ENCODE data around the gene NCOA7.
"Not testable (repeated sequence)": the region's sequence is repeated elsewhere in the genome, so short reads cannot be mapped to it uniquely, and the experiment has no call there.

NCOA7 gene

GRCh38 chr6:125844989-125845388, 54.2 kb downstream of the NCOA7 start:
- DNase-seq: no peak

- DNase-seq: no peak
These were observed 55.7 kb downstream of the NCOA7 start for GRCh38 chr6:125846292-125847024.

GRCh38 chr6:125848286-125848685, 57.5 kb downstream of the NCOA7 start:
- DNase-seq: not testable (repeated sequence)

- DNase-seq: no peak
These were observed 59.6 kb downstream of the NCOA7 start for GRCh38 chr6:125850361-125850760.

- DNase-seq: no peak
These were observed 61.8 kb downstream of the NCOA7 start for GRCh38 chr6:125852587-125852986.

GRCh38 chr6:125853168-125853567, 62.4 kb downstream of the NCOA7 start:
- no peak for DNase-seq

GRCh38 chr6:125853756-125854155, 63.0 kb downstream of the NCOA7 start:
- no peak for DNase-seq

- no peak for DNase-seq
These were observed 63.6 kb downstream of the NCOA7 start for GRCh38 chr6:125854355-125854754.

GRCh38 chr6:125855783-125856182, 65.0 kb downstream of the NCOA7 start:
- no peak for DNase-seq

- DNase-seq: no peak
These were observed 67.1 kb downstream of the NCOA7 start for GRCh38 chr6:125857846-125858245.

- DNase-seq: peak; percentile 3 to 4
These were observed 67.9 kb downstream of the NCOA7 start for GRCh38 chr6:125858427-125859320.

- no peak for DNase-seq
These were observed 69.0 kb downstream of the NCOA7 start for GRCh38 chr6:125859727-125860126.

- DNase-seq: no peak
These were observed 72.3 kb downstream of the NCOA7 start for GRCh38 chr6:125863023-125863422.

- no peak for DNase-seq
These were observed 74.3 kb downstream of the NCOA7 start for GRCh38 chr6:125865015-125865414.

- DNase-seq: no peak
These were observed 75.7 kb downstream of the NCOA7 start for GRCh38 chr6:125866433-125866832.

- DNase-seq: no peak
These were observed 76.8 kb downstream of the NCOA7 start for GRCh38 chr6:125867483-125867942.

GRCh38 chr6:125868252-125868651, 77.5 kb downstream of the NCOA7 start:
- no peak for DNase-seq

GRCh38 chr6:125868678-125869395, 78.1 kb downstream of the NCOA7 start:
- no peak for DNase-seq

GRCh38 chr6:125869427-125869826, 78.7 kb downstream of the NCOA7 start:
- no peak for DNase-seq

- DNase-seq: no peak
These were observed 80.6 kb downstream of the NCOA7 start for GRCh38 chr6:125871365-125871764.

GRCh38 chr6:125872259-125872921, 81.6 kb downstream of the NCOA7 start:
- DNase-seq: no peak

GRCh38 chr6:125882243-125882642, 91.5 kb downstream of the NCOA7 start:
- no peak for DNase-seq

Measured in stimulated activated CD4-positive, alpha-beta T cell treated with anti-CD3 and anti-CD28 coated beads, Interleukin-2, amount 100 ng/mL, for 48 hours (primary cell).